ENCODE data around the gene SLC6A2.

Gene SLC6A2

DNA sequence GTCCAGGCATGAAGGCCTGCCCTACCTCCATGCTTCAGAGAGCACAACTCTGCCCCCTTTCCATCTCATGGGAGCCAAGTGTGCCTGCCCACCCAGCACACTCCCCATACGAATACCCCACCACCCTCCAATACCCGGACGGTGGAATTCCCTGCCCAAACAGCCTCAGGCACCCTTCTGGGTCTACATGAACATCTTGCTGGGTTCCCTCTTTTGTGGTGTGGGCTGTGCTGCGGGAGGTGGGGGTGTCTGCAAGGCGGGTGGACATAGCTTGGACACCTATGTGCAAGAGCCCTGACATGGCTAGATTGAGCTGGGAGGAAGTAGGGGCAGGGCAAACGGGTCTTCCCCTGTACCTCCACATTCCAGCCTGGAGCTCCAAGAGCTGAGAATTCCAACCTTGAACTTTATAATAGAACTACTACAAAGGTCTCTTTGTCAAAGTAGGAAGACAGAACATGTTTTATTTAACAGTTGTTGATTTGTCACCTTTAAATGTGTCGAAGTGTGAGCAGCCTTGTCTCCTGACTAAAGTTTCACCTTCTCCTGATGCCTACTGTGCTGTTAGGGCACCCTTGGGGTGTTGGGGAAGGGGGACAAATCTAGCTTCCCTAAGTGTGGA is 9.1 kb downstream of the SLC6A2 start:
- ATAC-seq = no peak

DNA sequence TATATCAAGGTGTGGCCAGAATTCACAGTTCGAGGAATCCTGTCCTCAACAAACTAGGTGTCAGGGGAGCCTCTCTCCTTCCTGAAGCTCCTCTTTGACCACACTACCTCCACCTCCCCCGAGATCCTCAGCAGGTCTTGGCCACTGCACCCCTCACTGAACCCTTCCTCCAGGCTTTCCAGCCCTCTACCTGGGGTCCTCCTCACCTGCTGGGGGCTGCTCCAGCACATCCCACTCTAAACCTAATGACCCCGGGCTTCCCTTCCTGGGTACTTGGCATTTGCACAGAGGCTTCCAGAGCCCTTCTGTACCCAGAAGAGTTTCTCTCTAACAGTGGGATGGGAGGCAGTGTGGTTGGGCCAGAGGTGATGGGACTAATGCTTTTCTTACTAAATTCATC is 9.7 kb downstream of the SLC6A2 start:
- ATAC-seq = no peak
- TF ChIP-seq ISL1 (CRISPR knock-in tag; IDR thresholded peaks at IDR 0.05) = no peak
- no peak for TF ChIP-seq RARB (CRISPR knock-in tag; IDR thresholded peaks at IDR 0.05)
- no peak for TF ChIP-seq ZNF70 (CRISPR knock-in tag; IDR thresholded peaks at IDR 0.05)
- TF ChIP-seq CSDC2 (CRISPR knock-in tag; IDR thresholded peaks at IDR 0.05) = no peak
- TF ChIP-seq ZFP30 (CRISPR knock-in tag; IDR thresholded peaks at IDR 0.05) = no peak
- no peak for TF ChIP-seq OSR1 (CRISPR knock-in tag; IDR thresholded peaks at IDR 0.05)
- TF ChIP-seq ARNTL (CRISPR knock-in tag; IDR thresholded peaks at IDR 0.05; ENCODE audit: borderline replicate concordance, low read depth) = no peak
- no peak for TF ChIP-seq GLIS3 (CRISPR knock-in tag; IDR thresholded peaks at IDR 0.05)
- no peak for TF ChIP-seq TCF4 (CRISPR knock-in tag; IDR thresholded peaks at IDR 0.05; ENCODE audit: borderline replicate concordance)
- TF ChIP-seq ZFP3 (CRISPR knock-in tag; IDR thresholded peaks at IDR 0.05) = no peak
- no peak for TF ChIP-seq TSHZ2 (CRISPR knock-in tag; IDR thresholded peaks at IDR 0.05)

More for the DNA sequence above, 9.1 kb downstream of the SLC6A2 start:
- TF ChIP-seq CREB5 (CRISPR knock-in tag; IDR thresholded peaks at IDR 0.05; ENCODE audit: low read depth) = no peak
- no peak for TF ChIP-seq SNAI2 (CRISPR knock-in tag; IDR thresholded peaks at IDR 0.05)
- no peak for TF ChIP-seq PPARA (CRISPR knock-in tag; IDR thresholded peaks at IDR 0.05; ENCODE audit: borderline replicate concordance)
- TF ChIP-seq BACH2 (CRISPR knock-in tag; IDR thresholded peaks at IDR 0.05; ENCODE audit: borderline replicate concordance) = no peak
- no peak for TF ChIP-seq ZFP3 (CRISPR knock-in tag; IDR thresholded peaks at IDR 0.05)
- no peak for TF ChIP-seq PATZ1 (CRISPR knock-in tag; IDR thresholded peaks at IDR 0.05; ENCODE audit: borderline replicate concordance)
- TF ChIP-seq, protein P1, sequence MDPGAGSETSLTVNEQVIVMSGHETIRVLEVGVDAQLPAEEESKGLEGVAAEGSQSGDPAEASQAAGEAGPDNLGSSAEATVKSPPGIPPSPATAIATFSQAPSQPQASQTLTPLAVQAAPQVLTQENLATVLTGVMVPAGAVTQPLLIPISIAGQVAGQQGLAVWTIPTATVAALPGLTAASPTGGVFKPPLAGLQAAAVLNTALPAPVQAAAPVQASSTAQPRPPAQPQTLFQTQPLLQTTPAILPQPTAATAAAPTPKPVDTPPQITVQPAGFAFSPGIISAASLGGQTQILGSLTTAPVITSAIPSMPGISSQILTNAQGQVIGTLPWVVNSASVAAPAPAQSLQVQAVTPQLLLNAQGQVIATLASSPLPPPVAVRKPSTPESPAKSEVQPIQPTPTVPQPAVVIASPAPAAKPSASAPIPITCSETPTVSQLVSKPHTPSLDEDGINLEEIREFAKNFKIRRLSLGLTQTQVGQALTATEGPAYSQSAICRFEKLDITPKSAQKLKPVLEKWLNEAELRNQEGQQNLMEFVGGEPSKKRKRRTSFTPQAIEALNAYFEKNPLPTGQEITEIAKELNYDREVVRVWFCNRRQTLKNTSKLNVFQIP (CRISPR knock-in tag; IDR thresholded peaks at IDR 0.05; ENCODE audit: borderline replicate concordance, low read depth) = no peak
- no peak for TF ChIP-seq CSDC2 (CRISPR knock-in tag; IDR thresholded peaks at IDR 0.05)
- no peak for TF ChIP-seq ZNF565 (CRISPR knock-in tag; conservative IDR thresholded peaks at IDR 0.05; ENCODE audit: low read depth)
- no peak for TF ChIP-seq ESRRG (CRISPR knock-in tag; IDR thresholded peaks at IDR 0.05)
- no peak for TF ChIP-seq GLIS3 (CRISPR knock-in tag; IDR thresholded peaks at IDR 0.05)

GRCh38 chr16:55666012-55666411 is 10.2 kb downstream of the SLC6A2 start:
- ATAC-seq = no peak
- TF ChIP-seq SNAI2 (CRISPR knock-in tag; IDR thresholded peaks at IDR 0.05) (no peak), ISL1 (CRISPR knock-in tag; IDR thresholded peaks at IDR 0.05) (no peak), ZFP30 (CRISPR knock-in tag; IDR thresholded peaks at IDR 0.05) (no peak), TOX (CRISPR knock-in tag; IDR thresholded peaks at IDR 0.05; ENCODE audit: borderline replicate concordance) (no peak), ZNF70 (CRISPR knock-in tag; IDR thresholded peaks at IDR 0.05) (no peak), CREB5 (CRISPR knock-in tag; IDR thresholded peaks at IDR 0.05; ENCODE audit: low read depth) (no peak), ZC3H10 (CRISPR knock-in tag; IDR thresholded peaks at IDR 0.05) (no peak), BACH2 (CRISPR knock-in tag; IDR thresholded peaks at IDR 0.05; ENCODE audit: borderline replicate concordance) (no peak), RARB (CRISPR knock-in tag; IDR thresholded peaks at IDR 0.05) (no peak), TSHZ2 (CRISPR knock-in tag; IDR thresholded peaks at IDR 0.05) (no peak), OSR1 (CRISPR knock-in tag; IDR thresholded peaks at IDR 0.05) (no peak), ZNF565 (CRISPR knock-in tag; conservative IDR thresholded peaks at IDR 0.05; ENCODE audit: low read depth) (no peak)
- TF ChIP-seq, protein P2, sequence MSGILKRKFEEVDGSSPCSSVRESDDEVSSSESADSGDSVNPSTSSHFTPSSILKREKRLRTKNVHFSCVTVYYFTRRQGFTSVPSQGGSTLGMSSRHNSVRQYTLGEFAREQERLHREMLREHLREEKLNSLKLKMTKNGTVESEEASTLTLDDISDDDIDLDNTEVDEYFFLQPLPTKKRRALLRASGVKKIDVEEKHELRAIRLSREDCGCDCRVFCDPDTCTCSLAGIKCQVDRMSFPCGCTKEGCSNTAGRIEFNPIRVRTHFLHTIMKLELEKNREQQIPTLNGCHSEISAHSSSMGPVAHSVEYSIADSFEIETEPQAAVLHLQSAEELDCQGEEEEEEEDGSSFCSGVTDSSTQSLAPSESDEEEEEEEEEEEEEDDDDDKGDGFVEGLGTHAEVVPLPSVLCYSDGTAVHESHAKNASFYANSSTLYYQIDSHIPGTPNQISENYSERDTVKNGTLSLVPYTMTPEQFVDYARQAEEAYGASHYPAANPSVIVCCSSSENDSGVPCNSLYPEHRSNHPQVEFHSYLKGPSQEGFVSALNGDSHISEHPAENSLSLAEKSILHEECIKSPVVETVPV (CRISPR knock-in tag; IDR thresholded peaks at IDR 0.05) = no peak

All from SK-N-SH treated with all-trans-retinoic acid at 6 μM for 48 hours (cell line).